Suprapubic skin (tissue), 3 donors: Measurements from ENCODE around the gene POLDIP2.

ENCODE experiments used
- POLR2A ChIP-seq, 2 donors: fragments of 450-650 bp; IDR thresholded peaks; one replicate each; pipeline ENCODE4 v1.6.1; 2017; ENCODE audit warnings: antibody characterized with exemption in 2 of 2, mild to moderate bottlenecking in 2 of 2, moderate library complexity in 2 of 2
- TF ChIP-seq, protein P1 (sequence below), 2 donors: fragments of 200-600 bp in 1 of 2; fragments of 450-650 bp in 1 of 2; sonication (generic) in 1 of 2; IDR thresholded peaks; one replicate each; pipeline ENCODE4 v1.5.1; 2016 to 2019; ENCODE audit warnings: antibody characterized with exemption in 2 of 2, mild to moderate bottlenecking in 1 of 2, moderate library complexity in 1 of 2

DNA sequence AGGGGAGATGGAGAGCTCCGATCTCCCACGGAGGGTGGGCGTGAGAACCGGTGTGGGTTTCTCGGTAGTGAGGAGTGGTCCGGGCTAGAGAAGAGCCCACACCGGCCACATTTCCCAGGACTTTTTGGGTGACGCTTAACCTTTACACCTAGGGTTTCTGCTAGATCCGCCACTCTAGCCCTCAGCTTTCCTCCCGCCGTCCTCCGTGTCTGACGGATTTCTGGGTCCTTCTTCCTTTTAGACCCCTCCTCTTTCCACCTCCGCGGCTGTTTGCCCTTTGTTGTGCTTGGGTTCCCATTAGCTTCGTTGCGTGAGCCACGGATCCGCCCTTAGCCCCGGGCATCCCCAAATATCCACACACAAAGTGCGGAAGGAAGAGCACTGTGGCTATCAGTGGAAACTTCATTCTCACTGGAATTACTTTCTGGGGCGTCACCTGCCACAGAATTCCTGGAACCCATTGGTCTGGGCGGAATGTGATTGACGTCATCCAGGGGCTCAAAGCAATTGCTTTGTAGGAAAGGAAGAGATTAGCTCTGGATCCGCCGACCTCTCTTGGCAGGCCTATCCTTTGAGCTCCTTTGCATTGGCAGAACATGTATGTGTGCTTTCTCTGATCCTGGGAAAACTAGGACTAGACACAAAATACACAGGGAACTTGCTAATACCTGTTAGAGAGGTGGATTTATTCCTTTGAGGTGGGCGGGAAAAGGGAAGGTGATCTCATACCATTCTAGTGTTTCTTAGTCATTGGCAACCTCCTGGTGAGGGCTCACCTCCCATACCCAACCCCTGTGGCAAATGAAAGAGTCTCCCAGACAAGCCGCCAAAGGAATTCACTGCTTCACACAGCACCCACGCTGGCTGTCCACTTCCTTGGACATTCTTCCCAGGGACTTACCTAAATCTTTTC is 21.1 kb downstream of the POLDIP2 start:
- TF ChIP-seq, protein P1, sequence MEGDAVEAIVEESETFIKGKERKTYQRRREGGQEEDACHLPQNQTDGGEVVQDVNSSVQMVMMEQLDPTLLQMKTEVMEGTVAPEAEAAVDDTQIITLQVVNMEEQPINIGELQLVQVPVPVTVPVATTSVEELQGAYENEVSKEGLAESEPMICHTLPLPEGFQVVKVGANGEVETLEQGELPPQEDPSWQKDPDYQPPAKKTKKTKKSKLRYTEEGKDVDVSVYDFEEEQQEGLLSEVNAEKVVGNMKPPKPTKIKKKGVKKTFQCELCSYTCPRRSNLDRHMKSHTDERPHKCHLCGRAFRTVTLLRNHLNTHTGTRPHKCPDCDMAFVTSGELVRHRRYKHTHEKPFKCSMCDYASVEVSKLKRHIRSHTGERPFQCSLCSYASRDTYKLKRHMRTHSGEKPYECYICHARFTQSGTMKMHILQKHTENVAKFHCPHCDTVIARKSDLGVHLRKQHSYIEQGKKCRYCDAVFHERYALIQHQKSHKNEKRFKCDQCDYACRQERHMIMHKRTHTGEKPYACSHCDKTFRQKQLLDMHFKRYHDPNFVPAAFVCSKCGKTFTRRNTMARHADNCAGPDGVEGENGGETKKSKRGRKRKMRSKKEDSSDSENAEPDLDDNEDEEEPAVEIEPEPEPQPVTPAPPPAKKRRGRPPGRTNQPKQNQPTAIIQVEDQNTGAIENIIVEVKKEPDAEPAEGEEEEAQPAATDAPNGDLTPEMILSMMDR (IDR thresholded peaks at IDR 0.05): no peak
- TF ChIP-seq POLR2A (IDR thresholded peaks at IDR 0.05): no peak
